IMR-90 (cell line): ENCODE measurements around the gene PCP4. TPM values are rescaled to one million over a fixed set of nuclear protein-coding genes. Genes with fewer than 3 reads are reported as not detected.

ENCODE experiments used
- ATAC-seq: fragments of 200-7000 bp; cut with Tn5 transposase; 2 replicates; pipeline ENCODE4 v1.9.1; 2020; ENCODE audit warnings: low read depth, mild to moderate bottlenecking, moderate library complexity
- BruUV-seq: library from RNA; stranded (reverse); fragments of 400-500 nt; replicated peaks from 2 replicates; lab custom pipeline; 2021; lab: Mats Ljungman, UMichigan
- CTCF ChIA-PET: fragments of 300-600 bp; formaldehyde crosslinking; extraction: SDS; loops from one replicate; lab custom pipeline; 2021; ENCODE audit warnings: antibody characterized with exemption; lab: Yijun Ruan, JAX
- POLR2A ChIA-PET: fragments of 300-600 bp; sonication (Branson Sonifier 250); formaldehyde crosslinking; loops from one replicate; lab custom pipeline; 2022; ENCODE audit warnings: antibody characterized with exemption; ENCODE audit not compliant: unreplicated experiment; lab: Charles Lee
- DNase-seq: peaks from one replicate; pipeline ENCODE4 v3.0.0; 2013
- H2AFZ ChIP-seq: replicated peaks from 2 replicates; pipeline ENCODE3; 2013; ENCODE audit warnings: low read length, mild to moderate bottlenecking; ENCODE audit not compliant: poor library complexity
- H2AK5ac ChIP-seq: 2 replicates; pipeline ENCODE4 v1.6.1; 2013; ENCODE audit warnings: low read depth, low read length, inconsistent platforms
- H2AK9ac ChIP-seq: replicated peaks from 2 replicates; pipeline ENCODE3; 2013; ENCODE audit warnings: mild to moderate bottlenecking, low read depth, low read length, moderate library complexity; ENCODE audit not compliant: poor library complexity
- H2BK120ac ChIP-seq: 2 replicates; pipeline ENCODE4 v1.6.1; 2013; ENCODE audit warnings: low read depth, low read length, inconsistent platforms
- H2BK15ac ChIP-seq: 3 replicates; pipeline ENCODE4 v1.6.1; 2013; ENCODE audit warnings: low read depth, low read length, inconsistent platforms
- H2BK20ac ChIP-seq: 2 replicates; pipeline ENCODE4 v1.6.1; 2013; ENCODE audit warnings: low read depth, mild to moderate bottlenecking, inconsistent platforms, low read length, moderate library complexity
- H2BK5ac ChIP-seq: 2 replicates; pipeline ENCODE4 v1.6.1; 2013; ENCODE audit warnings: mild to moderate bottlenecking, low read depth, low read length, inconsistent platforms; ENCODE audit not compliant: poor library complexity, severe bottlenecking
- H3K14ac ChIP-seq: replicated peaks from 2 replicates; pipeline ENCODE4 v1.6.1; 2013; ENCODE audit warnings: low read depth, low read length, inconsistent platforms
- H3K18ac ChIP-seq: 2 replicates; pipeline ENCODE4 v1.6.1; 2013; ENCODE audit warnings: low read depth, low read length, control low read depth
- H3K23ac ChIP-seq: 2 replicates; pipeline ENCODE4 v1.6.1; 2013; ENCODE audit warnings: low read depth, low read length, inconsistent platforms
- H3K27ac ChIP-seq: 2 replicates; pipeline ENCODE4 v1.5.1; 2013; ENCODE audit warnings: mild to moderate bottlenecking, control low read depth, low read length; ENCODE audit not compliant: insufficient read depth
- H3K27me3 ChIP-seq: 2 replicates; pipeline ENCODE4 v1.6.1; 2013; ENCODE audit warnings: low read length; ENCODE audit not compliant: control insufficient read depth, insufficient read depth
- H3K36me3 ChIP-seq: 2 replicates; pipeline ENCODE4 v1.6.1; 2013; ENCODE audit warnings: low read length, mixed read lengths; ENCODE audit not compliant: control insufficient read depth, insufficient read depth
- H3K4ac ChIP-seq: 2 replicates; pipeline ENCODE4 v1.6.1; 2013; ENCODE audit warnings: low read depth, low read length, inconsistent platforms
- H3K4me1 ChIP-seq: 2 replicates; pipeline ENCODE4 v1.6.1; 2013; ENCODE audit warnings: low read length, mixed read lengths; ENCODE audit not compliant: control insufficient read depth, insufficient read depth
- H3K4me2 ChIP-seq: 2 replicates; pipeline ENCODE4 v1.6.1; 2013; ENCODE audit warnings: low read depth, mild to moderate bottlenecking, control low read depth, low read length, moderate library complexity
- H3K4me3 ChIP-seq: 2 replicates; pipeline ENCODE4 v1.5.1; 2013; ENCODE audit warnings: low read depth, mild to moderate bottlenecking, control low read depth, low read length, moderate library complexity; ENCODE audit not compliant: insufficient read depth
- H3K56ac ChIP-seq: 2 replicates; pipeline ENCODE4 v1.6.1; 2013; ENCODE audit warnings: low read length, inconsistent platforms; ENCODE audit not compliant: insufficient read depth; ENCODE audit errors: extremely low read depth
- H3K79me1 ChIP-seq, 2 experiments: 2 replicates each; pipeline ENCODE4 v1.6.1; 2013; ENCODE audit warnings: low read length in 2 of 2, inconsistent platforms in 1 of 2, low read depth in 1 of 2
- H3K9ac ChIP-seq: 2 replicates; pipeline ENCODE4 v1.6.1; 2013; ENCODE audit warnings: low read depth, low read length, control low read depth
- H3K9me1 ChIP-seq: 2 replicates; pipeline ENCODE4 v1.6.1; 2013; ENCODE audit warnings: low read length, inconsistent platforms; ENCODE audit not compliant: insufficient read depth
- H3K9me3 ChIP-seq: 2 replicates; pipeline ENCODE4 v1.6.1; 2013; ENCODE audit warnings: low read length; ENCODE audit not compliant: control insufficient read depth, insufficient read depth
- H4K20me1 ChIP-seq: 2 replicates; pipeline ENCODE4 v1.6.1; 2013; ENCODE audit warnings: low read length, inconsistent platforms; ENCODE audit not compliant: insufficient read depth
- H4K5ac ChIP-seq: 2 replicates; pipeline ENCODE4 v1.6.1; 2013; ENCODE audit warnings: mild to moderate bottlenecking, low read depth, low read length, control low read depth
- H4K8ac ChIP-seq, 2 experiments: 2 replicates each; pipeline ENCODE4 v1.6.1; 2013; ENCODE audit warnings: low read depth in 2 of 2, low read length in 2 of 2, control low read depth in 1 of 2, inconsistent platforms in 1 of 2
- H4K91ac ChIP-seq: 2 replicates; pipeline ENCODE4 v1.6.1; 2013; ENCODE audit warnings: low read depth, low read length, inconsistent platforms; ENCODE audit not compliant: insufficient read depth
- BHLHE40 ChIP-seq: fragments of 150-350 bp; IDR thresholded peaks from 2 replicates; pipeline ENCODE4 v1.6.1; 2016; ENCODE audit warnings: mild to moderate bottlenecking, low read depth, low read length
- CEBPB ChIP-seq: IDR thresholded peaks from 2 replicates; pipeline ENCODE4 v1.6.1; 2012; ENCODE audit warnings: low read depth, low read length, improper control_type of control experiment
- CHD1 ChIP-seq: IDR thresholded peaks from 2 replicates; pipeline ENCODE4 v1.6.1; 2012; ENCODE audit warnings: low read depth, low read length, improper control_type of control experiment
- CTCF ChIP-seq: conservative IDR thresholded peaks from 2 replicates; pipeline ENCODE4 v1.5.1; 2012; ENCODE audit warnings: mild to moderate bottlenecking, low read depth, low read length, improper control_type of control experiment
- ELK1 ChIP-seq: fragments of 150-350 bp; IDR thresholded peaks from 2 replicates; pipeline ENCODE4 v1.6.1; 2016; ENCODE audit warnings: low read depth, mild to moderate bottlenecking, low read length, moderate library complexity, borderline replicate concordance
- MAZ ChIP-seq: IDR thresholded peaks from 2 replicates; pipeline ENCODE4 v1.6.1; 2012; ENCODE audit warnings: low read depth, mild to moderate bottlenecking, low read length, improper control_type of control experiment, moderate library complexity, borderline replicate concordance
- MXI1 ChIP-seq: IDR thresholded peaks from 2 replicates; pipeline ENCODE4 v1.6.1; 2012; ENCODE audit warnings: low read depth, mild to moderate bottlenecking, low read length, moderate library complexity, borderline replicate concordance
- NFE2L2 ChIP-seq: fragments of 150-350 bp; IDR thresholded peaks from 2 replicates; pipeline ENCODE4 v1.6.1; 2016; ENCODE audit warnings: low read depth, mild to moderate bottlenecking, low read length
- POLR2A ChIP-seq: IDR thresholded peaks from 2 replicates; pipeline ENCODE4 v1.6.1; 2012; ENCODE audit warnings: mild to moderate bottlenecking, low read depth, low read length
- RAD21 ChIP-seq: IDR thresholded peaks from 2 replicates; pipeline ENCODE4 v1.6.1; 2012; ENCODE audit warnings: low read length, improper control_type of control experiment
- RCOR1 ChIP-seq: IDR thresholded peaks from 2 replicates; pipeline ENCODE4 v1.6.1; 2012; ENCODE audit warnings: mild to moderate bottlenecking, low read length, improper control_type of control experiment; ENCODE audit not compliant: insufficient replicate concordance
- RFX5 ChIP-seq: IDR thresholded peaks from 2 replicates; pipeline ENCODE4 v1.8.0; 2012; ENCODE audit warnings: low read depth, mild to moderate bottlenecking, low read length, moderate library complexity
- SMC3 ChIP-seq: fragments of 150-350 bp; IDR thresholded peaks from 2 replicates; pipeline ENCODE4 v1.6.1; 2016; ENCODE audit warnings: low read depth, mild to moderate bottlenecking, antibody characterized with exemption, low read length, moderate library complexity
- USF2 ChIP-seq: fragments of 150-350 bp; IDR thresholded peaks from 2 replicates; pipeline ENCODE4 v1.6.1; 2017; ENCODE audit warnings: mild to moderate bottlenecking, antibody characterized with exemption, low read length, low read depth
- WGBS, 2 experiments: methylation state at CpG; one replicate each; pipeline versions ENCODE4 v1.1.5 to v1.1.7; 2013; ENCODE audit warnings: missing lambda C conversion rate in 2 of 2; ENCODE audit not compliant: insufficient read length in 1 of 2; ENCODE audit errors: extremely low coverage in 2 of 2; 5-methylcytosine and 5-hydroxymethylcytosine counted together
- dilution Hi-C: fragments of 300-500 bp; cut with HindIII; formaldehyde crosslinking; loops from one replicate; pipeline ENCODE4 v1.14.3; 2018; ENCODE audit warnings: low sequenced_read_pairs; ENCODE audit not compliant: unreplicated experiment
- in situ Hi-C: fragments of 300-500 bp; cut with MboI; formaldehyde crosslinking; loops from 3 replicates; pipeline ENCODE4 v1.14.3; 2019; ENCODE audit warnings: low sequenced_read_pairs, inconsistent platforms, mixed read lengths
- intact Hi-C: fragments of 100-400 bp; cut with micrococcal nuclease; formaldehyde crosslinking; loops from 2 replicates; pipeline ENCODE4 v1.10.0; 2022
- polyA plus RNA-seq, 3 experiments: library from polyadenylated mRNA; depleted of rRNA; stranded (reverse); fragments of >200 nt; gene quantifications; 2 replicates each; pipeline ENCODE4 v1.2.3, GENCODE V29; 2012; ENCODE audit warnings: low replicate concordance in 1 of 3
- total RNA-seq: library from RNA; depleted of rRNA; stranded (reverse); fragments of >200 nt; gene quantifications from 2 replicates; pipeline ENCODE4 v1.2.3, GENCODE V29; 2012

PCP4 gene
- total and polyA plus RNA-seq, 2 of the 4 experiments (the other 2 are of a cell fraction), result not detected

- no peak overlapping the region for H4K8ac ChIP-seq
- no peak overlapping the region for H3K9ac ChIP-seq
- no peak overlapping the region for H3K4me2 ChIP-seq
- DNase-seq (no peak), ATAC-seq (no peak)
- no peak overlapping the region for H4K91ac ChIP-seq
- H4K5ac ChIP-seq, result no peak overlapping the region
- no peaks in the 10 kb centered on the region for H3K9me1 ChIP-seq
- no peak overlapping the region for H3K18ac ChIP-seq
- 37% methylated on average over 3 of the region's 8 CpGs; no CpG with 5 or more reads in 1 of the 2 experiments for WGBS, 2 experiments
- no peak overlapping the region for H2BK20ac ChIP-seq
- CTCF ChIA-PET, result no interaction called here
- H4K20me1 ChIP-seq, result no peaks in the 10 kb centered on the region
- no peak overlapping the region for H3K14ac ChIP-seq
- H2BK15ac ChIP-seq, result no peak overlapping the region
- no peaks in the 10 kb centered on the region for H3K27me3 ChIP-seq
- no peaks in the 10 kb centered on the region for H3K4me1 ChIP-seq
- no peak overlapping the region for H2AFZ ChIP-seq
- dilution Hi-C loops, result no loop called here
- no peak overlapping the region for H3K4me3 ChIP-seq
- intact Hi-C loops, result no loop called here
- no peaks in the 10 kb centered on the region for H3K36me3 ChIP-seq
- POLR2A ChIA-PET, result no interaction called here
- no peak overlapping the region for H3K27ac ChIP-seq
- no peak overlapping the region for H3K4ac ChIP-seq
- no peak overlapping the region for H2BK120ac ChIP-seq
- no peaks in the 10 kb centered on the region for H3K79me1 ChIP-seq
- H2AK5ac ChIP-seq, result no peak overlapping the region
- no peak overlapping the region for H2BK5ac ChIP-seq
- BruUV-seq, result no TSS peak
- in situ Hi-C loops, result no loop called here
- H3K23ac ChIP-seq, result no peak overlapping the region
- H3K9me3 ChIP-seq, result peaks cover 39% of the 10 kb centered on the region
- no peak overlapping the region for H2AK9ac ChIP-seq
- TF ChIP-seq NFE2L2, result no peak
- no peak for TF ChIP-seq RAD21
- no peak for TF ChIP-seq USF2
- no peak for TF ChIP-seq MAZ
- no peak for TF ChIP-seq BHLHE40
- no peak for TF ChIP-seq RCOR1
- no peak for TF ChIP-seq CHD1
- no peak for TF ChIP-seq ELK1
- no peak for TF ChIP-seq RFX5
- TF ChIP-seq CEBPB, result no peak
- TF ChIP-seq SMC3, result no peak
- TF ChIP-seq POLR2A, result no peak
- TF ChIP-seq MXI1, result no peak
- TF ChIP-seq CTCF, result no peak
- H3K56ac ChIP-seq, result no peak overlapping the region
Observed at GRCh38 chr21:39924577-39925308, 57.5 kb downstream of the PCP4 start.
